NT2/D1 (cell line): ENCODE results near the gene PPP3CA.

Source experiments
- SUZ12 ChIP-seq: IDR thresholded peaks from 2 replicates; pipeline ENCODE4 v1.6.1; 2011; ENCODE audit not compliant: insufficient read length, insufficient read depth; ENCODE audit errors: extremely low read depth
- YY1 ChIP-seq: IDR thresholded peaks from 2 replicates; pipeline ENCODE4 v1.6.1; 2011; ENCODE audit not compliant: insufficient read length, insufficient read depth
- ZNF274 ChIP-seq: IDR thresholded peaks from 2 replicates; pipeline ENCODE4 v1.6.1; 2011; ENCODE audit warnings: mild to moderate bottlenecking, low read depth, low read length

- TF ChIP-seq ZNF274 = no peak
- TF ChIP-seq YY1 = no peak
- no peak for TF ChIP-seq SUZ12
Measured at GRCh38 chr4:101032541-101032940, 314.8 kb downstream of the PPP3CA start.
